Glutamatergic neuron (in vitro differentiated cells): ENCODE measurements around the gene FAM187B. TPM values are rescaled to one million over a fixed set of nuclear protein-coding genes. Genes with fewer than 3 reads are reported as not detected.
A peak's percentile ranks its signal among the peaks of the same experiment; 100 is the strongest.

Experiments
- DNase-seq: peaks from one replicate; pipeline ENCODE4 v3.0.0; 2022
- H3K27ac Mint-ChIP-seq: one replicate; pipeline ENCODE4 v1.8.0; 2020; ENCODE audit warnings: mild to moderate bottlenecking, mixed read lengths, inconsistent platforms; ENCODE audit not compliant: unreplicated experiment
- H3K27me3 Mint-ChIP-seq: one replicate; pipeline ENCODE4 v1.8.0; 2020; ENCODE audit warnings: mild to moderate bottlenecking, moderate library complexity, mixed read lengths, inconsistent platforms; ENCODE audit not compliant: unreplicated experiment
- H3K36me3 Mint-ChIP-seq: one replicate; pipeline ENCODE4 v1.8.0; 2020; ENCODE audit warnings: mild to moderate bottlenecking, mixed read lengths, inconsistent platforms; ENCODE audit not compliant: unreplicated experiment
- H3K4me1 Mint-ChIP-seq: one replicate; pipeline ENCODE4 v1.8.0; 2020; ENCODE audit warnings: mild to moderate bottlenecking, low read depth, mixed read lengths, inconsistent platforms; ENCODE audit not compliant: unreplicated experiment
- H3K4me3 Mint-ChIP-seq: one replicate; pipeline ENCODE4 v1.8.0; 2020; ENCODE audit warnings: mild to moderate bottlenecking, mixed read lengths, inconsistent platforms; ENCODE audit not compliant: unreplicated experiment
- H3K9me3 Mint-ChIP-seq: one replicate; pipeline ENCODE4 v1.8.0; 2020; ENCODE audit warnings: mild to moderate bottlenecking, moderate library complexity, mixed read lengths, inconsistent platforms; ENCODE audit not compliant: unreplicated experiment
- total RNA-seq: library from RNA; stranded (reverse); fragmentation: NEBNext Ultra II Directional; extraction: Animal tissue kit (Norgen Biotek cat#: 25700); gene quantifications from one replicate; pipeline ENCODE4 v1.2.1, GENCODE V29; 2021; ENCODE audit not compliant: unreplicated experiment
- TF ChIP-seq, protein P1 (sequence below): fragments of 200-600 bp; sonication (generic); IDR thresholded peaks from one replicate; pipeline ENCODE4 v1.5.0; 2021; ENCODE audit not compliant: partially characterized antibody, unreplicated experiment

The FAM187B gene
- total RNA-seq, 1 donor from 2014 or later: not detected

DNA sequence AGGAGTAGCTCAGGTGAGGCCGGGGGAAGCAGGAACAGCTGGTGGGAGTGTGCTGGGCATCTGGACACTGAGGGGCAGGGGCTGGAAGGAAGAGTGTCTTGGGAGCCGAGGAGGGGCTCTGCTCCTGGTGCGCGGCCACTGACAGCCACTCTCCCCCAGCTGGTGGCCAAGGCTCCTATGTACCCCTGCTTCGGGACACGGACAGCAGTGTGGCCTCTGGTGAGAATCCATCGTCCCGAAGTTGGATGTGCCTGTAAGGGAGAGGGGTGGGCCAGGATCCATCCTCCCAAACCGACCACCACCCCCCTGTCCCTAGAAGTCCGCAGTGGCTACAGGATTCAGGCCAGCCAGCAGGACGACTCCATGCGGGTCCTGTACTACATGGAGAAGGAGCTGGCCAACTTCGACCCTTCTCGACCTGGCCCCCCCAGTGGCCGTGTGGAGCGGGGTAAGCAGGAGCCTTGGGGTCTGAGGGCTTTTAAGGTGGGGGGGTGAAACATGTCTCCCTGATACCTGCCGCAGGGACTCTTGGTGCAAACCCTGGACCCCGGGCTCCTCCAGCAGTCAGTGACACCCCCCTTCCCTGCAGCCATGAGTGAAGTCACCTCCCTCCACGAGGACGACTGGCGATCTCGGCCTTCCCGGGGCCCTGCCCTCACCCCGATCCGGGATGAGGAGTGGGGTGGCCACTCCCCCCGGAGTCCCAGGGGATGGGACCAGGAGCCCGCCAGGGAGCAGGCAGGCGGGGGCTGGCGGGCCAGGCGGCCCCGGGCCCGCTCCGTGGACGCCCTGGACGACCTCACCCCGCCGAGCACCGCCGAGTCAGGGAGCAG is 38.2 kb upstream of the FAM187B start:
- H3K27me3 Mint-ChIP-seq: peaks cover 13% of the 10 kb centered on the region
- H3K27ac Mint-ChIP-seq: no peak overlapping the region
- H3K4me3 Mint-ChIP-seq: peak overlapping the region; percentile 78
- peaks cover 20% of the 10 kb centered on the region for H3K4me1 Mint-ChIP-seq
- peaks cover 16% of the 10 kb centered on the region for H3K9me3 Mint-ChIP-seq
- peaks cover 6% of the 10 kb centered on the region for H3K36me3 Mint-ChIP-seq
- peak; percentile 47 for DNase-seq
- TF ChIP-seq, protein P1, sequence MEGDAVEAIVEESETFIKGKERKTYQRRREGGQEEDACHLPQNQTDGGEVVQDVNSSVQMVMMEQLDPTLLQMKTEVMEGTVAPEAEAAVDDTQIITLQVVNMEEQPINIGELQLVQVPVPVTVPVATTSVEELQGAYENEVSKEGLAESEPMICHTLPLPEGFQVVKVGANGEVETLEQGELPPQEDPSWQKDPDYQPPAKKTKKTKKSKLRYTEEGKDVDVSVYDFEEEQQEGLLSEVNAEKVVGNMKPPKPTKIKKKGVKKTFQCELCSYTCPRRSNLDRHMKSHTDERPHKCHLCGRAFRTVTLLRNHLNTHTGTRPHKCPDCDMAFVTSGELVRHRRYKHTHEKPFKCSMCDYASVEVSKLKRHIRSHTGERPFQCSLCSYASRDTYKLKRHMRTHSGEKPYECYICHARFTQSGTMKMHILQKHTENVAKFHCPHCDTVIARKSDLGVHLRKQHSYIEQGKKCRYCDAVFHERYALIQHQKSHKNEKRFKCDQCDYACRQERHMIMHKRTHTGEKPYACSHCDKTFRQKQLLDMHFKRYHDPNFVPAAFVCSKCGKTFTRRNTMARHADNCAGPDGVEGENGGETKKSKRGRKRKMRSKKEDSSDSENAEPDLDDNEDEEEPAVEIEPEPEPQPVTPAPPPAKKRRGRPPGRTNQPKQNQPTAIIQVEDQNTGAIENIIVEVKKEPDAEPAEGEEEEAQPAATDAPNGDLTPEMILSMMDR: no peak

DNA sequence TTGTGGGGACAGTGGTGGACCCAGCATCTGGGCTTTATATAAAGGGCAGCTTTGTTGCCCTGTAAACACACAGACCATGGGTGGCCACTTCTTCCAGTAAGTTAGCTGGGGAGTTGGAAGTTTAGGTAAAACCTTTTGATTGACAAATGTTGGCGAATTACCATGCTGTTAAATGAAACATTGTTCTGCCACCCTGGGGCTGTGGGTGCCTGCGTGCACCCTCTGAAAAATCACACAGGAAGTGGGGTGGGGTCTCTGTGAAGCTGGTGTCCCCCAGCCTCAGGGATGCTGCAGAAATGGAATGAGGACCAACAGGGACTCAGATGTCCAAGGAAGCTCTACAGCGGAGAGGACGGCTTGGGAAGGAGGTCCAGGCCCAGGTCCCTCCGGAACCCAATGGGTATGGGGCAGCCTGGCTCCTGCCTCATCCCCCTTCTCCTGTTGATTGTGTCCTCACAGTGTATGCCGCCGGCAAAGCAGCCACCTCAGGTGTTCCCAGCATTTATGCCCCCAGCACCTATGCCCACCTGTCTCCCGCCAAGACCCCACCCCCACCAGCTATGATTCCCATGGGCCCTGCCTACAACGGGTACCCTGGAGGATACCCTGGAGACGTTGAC is 37.5 kb upstream of the FAM187B start:
- TF ChIP-seq, protein P1: no peak
- Mint-ChIP-seq H3K27me3 (peaks cover 12% of the 10 kb centered on the region), H3K4me1 (peaks cover 20% of the 10 kb centered on the region), H3K4me3 (peak overlapping the region; percentile 78), H3K27ac (peak overlapping the region; percentile 34), H3K36me3 (peaks cover 4% of the 10 kb centered on the region), H3K9me3 (peaks cover 16% of the 10 kb centered on the region)
- no peak for DNase-seq

DNA sequence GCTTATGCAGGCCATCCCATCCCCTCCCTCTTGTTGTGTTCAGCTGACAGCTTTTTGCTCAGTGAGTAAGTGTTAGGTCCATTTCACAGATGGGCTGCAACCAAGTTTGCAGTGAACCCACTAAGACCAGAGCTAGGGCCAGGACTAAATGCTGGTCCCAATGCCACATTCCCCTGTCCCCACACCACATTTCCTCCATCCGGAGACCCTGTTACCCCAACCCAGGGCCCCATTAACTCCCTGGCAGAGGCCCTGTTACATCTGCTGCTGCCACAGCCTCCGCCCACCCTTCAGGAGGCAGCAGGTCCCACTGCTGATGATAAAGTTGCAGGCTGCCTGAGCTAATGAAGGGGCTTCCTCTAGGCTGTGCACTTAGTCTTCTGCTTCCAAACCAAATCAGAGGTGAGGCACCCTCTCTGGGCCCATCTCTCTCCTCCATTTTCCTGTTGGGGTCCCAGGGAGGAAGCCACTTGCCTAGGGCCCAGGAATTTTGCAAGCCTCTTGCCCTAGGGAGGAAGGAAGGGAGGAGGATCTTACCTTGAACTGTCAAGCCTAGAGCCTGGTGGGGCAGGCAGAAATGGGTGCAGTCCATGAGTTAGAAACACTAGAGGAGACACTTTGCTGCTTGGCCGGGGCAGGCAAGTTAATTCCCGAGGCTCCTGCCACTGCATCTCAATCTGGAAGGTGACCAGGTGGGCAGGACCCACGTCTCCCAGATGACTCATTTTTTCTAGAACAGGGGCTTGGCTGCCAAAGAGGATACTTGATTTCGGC is 36.8 kb upstream of the FAM187B start:
- peak overlapping the region; percentile 45 for H3K4me3 Mint-ChIP-seq
- H3K4me1 Mint-ChIP-seq: peaks cover 19% of the 10 kb centered on the region
- peaks cover 14% of the 10 kb centered on the region for H3K9me3 Mint-ChIP-seq
- H3K36me3 Mint-ChIP-seq: no peaks in the 10 kb centered on the region
- H3K27ac Mint-ChIP-seq: peak overlapping the region; percentile 34
- TF ChIP-seq, protein P1: no peak
- no peak for DNase-seq
- H3K27me3 Mint-ChIP-seq: peaks cover 15% of the 10 kb centered on the region

DNA sequence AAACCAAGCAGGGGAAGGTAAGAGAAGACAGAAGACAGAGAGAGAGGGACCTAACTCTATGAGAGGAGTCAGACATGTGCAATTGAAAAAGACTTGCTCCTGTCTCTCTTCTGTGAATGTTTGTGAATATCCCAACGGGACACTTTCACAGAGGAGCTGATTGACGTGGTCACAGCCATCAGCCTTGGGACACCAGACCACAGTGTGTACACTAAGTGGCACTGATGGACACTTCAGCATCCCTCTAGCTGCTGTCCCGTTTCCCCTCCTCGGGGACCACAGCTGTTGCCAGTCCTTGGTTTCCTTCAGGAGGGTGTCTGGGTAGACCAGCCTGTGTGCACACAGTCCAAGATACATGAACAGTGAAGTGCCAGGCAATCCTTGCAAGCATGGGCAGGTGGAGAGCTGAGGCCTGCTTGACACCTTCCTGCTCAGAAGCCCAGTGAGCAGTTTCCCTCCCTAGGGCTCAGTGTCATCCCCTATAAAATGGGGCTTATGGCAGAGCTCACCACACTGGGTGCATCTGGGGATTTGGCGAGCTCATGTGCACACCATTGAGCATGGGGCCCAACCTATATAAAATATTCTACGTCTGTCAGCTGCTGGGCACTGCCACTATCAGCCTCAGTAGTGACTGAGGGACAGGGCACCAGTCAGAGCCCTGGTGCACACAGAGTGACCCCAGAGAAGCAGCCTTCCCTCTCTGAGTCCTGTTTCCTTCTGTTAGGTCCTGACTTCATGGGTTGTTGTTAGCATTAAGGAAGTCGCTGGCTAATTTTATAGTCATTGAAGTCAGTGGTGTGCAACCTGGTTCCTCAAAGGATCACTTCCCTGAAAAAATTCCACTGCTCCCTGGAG is 36.0 kb upstream of the FAM187B start:
- DNase-seq: no peak
- TF ChIP-seq, protein P1: no peak
- Mint-ChIP-seq H3K4me1 (peaks cover 19% of the 10 kb centered on the region), H3K27ac (no peak overlapping the region), H3K27me3 (peaks cover 15% of the 10 kb centered on the region), H3K4me3 (peak overlapping the region; percentile 16), H3K36me3 (no peaks in the 10 kb centered on the region), H3K9me3 (peaks cover 12% of the 10 kb centered on the region)
